ENCODE data around the gene G6PC3.

GRCh38 chr17:44087319-44087718 lies 16.8 kb downstream of the G6PC3 start:
- no peak for TF ChIP-seq EZH2phosphoT487 (IDR thresholded peaks at IDR 0.05; ENCODE audit: low read depth, severe bottlenecking, unreplicated experiment)
- TF ChIP-seq, protein P1, sequence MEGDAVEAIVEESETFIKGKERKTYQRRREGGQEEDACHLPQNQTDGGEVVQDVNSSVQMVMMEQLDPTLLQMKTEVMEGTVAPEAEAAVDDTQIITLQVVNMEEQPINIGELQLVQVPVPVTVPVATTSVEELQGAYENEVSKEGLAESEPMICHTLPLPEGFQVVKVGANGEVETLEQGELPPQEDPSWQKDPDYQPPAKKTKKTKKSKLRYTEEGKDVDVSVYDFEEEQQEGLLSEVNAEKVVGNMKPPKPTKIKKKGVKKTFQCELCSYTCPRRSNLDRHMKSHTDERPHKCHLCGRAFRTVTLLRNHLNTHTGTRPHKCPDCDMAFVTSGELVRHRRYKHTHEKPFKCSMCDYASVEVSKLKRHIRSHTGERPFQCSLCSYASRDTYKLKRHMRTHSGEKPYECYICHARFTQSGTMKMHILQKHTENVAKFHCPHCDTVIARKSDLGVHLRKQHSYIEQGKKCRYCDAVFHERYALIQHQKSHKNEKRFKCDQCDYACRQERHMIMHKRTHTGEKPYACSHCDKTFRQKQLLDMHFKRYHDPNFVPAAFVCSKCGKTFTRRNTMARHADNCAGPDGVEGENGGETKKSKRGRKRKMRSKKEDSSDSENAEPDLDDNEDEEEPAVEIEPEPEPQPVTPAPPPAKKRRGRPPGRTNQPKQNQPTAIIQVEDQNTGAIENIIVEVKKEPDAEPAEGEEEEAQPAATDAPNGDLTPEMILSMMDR (IDR thresholded peaks at IDR 0.05; ENCODE audit: poor library complexity), result no peak
- TF ChIP-seq EZH2 (IDR thresholded peaks at IDR 0.05; ENCODE audit: borderline replicate concordance), result no peak

Measured in hepatocyte (in vitro differentiated cells).